Jurkat, Clone E6-1 (cell line): Measurements from ENCODE around the gene MLEC.

Experiments used
- DNase-seq: peaks from one replicate; pipeline ENCODE4 v3.0.0-alpha.2; 2011; ENCODE audit warnings: low read depth, low spot score
- H3K4me3 ChIP-seq: 2 replicates; pipeline ENCODE4 v1.5.1; 2011; ENCODE audit warnings: mild to moderate bottlenecking, low read length, control low read depth, moderate library complexity

MLEC gene

GRCh38 chr12:120735181-120735580, 48.2 kb downstream of the MLEC start:
- DNase-seq, result no peak
- no peak overlapping the region for H3K4me3 ChIP-seq

GRCh38 chr12:120736404-120737331, 49.7 kb downstream of the MLEC start:
- no peak overlapping the region for H3K4me3 ChIP-seq
- no peak for DNase-seq

- DNase-seq, result no peak
- no peak overlapping the region for H3K4me3 ChIP-seq
These were observed 50.8 kb downstream of the MLEC start for GRCh38 chr12:120737557-120738251.

- H3K4me3 ChIP-seq, result no peak overlapping the region
- no peak for DNase-seq
These were observed 51.5 kb downstream of the MLEC start for GRCh38 chr12:120738252-120739030.

- DNase-seq, result no peak
- no peak overlapping the region for H3K4me3 ChIP-seq
These were observed 52.2 kb downstream of the MLEC start for GRCh38 chr12:120739031-120739762.

- no peak for DNase-seq
- no peak overlapping the region for H3K4me3 ChIP-seq
These were observed 53.1 kb downstream of the MLEC start for GRCh38 chr12:120739821-120740613.

GRCh38 chr12:120740871-120741270, 53.9 kb downstream of the MLEC start:
- no peak for DNase-seq
- H3K4me3 ChIP-seq, result no peak overlapping the region

- H3K4me3 ChIP-seq, result no peak overlapping the region
- no peak for DNase-seq
These were observed 54.8 kb downstream of the MLEC start for GRCh38 chr12:120741476-120742421.

- no peak for DNase-seq
- H3K4me3 ChIP-seq, result no peak overlapping the region
These were observed 58.1 kb downstream of the MLEC start for GRCh38 chr12:120744922-120745493.

- no peak overlapping the region for H3K4me3 ChIP-seq
- no peak for DNase-seq
These were observed 61.3 kb downstream of the MLEC start for GRCh38 chr12:120748242-120748641.

- DNase-seq, result no peak
- no peak overlapping the region for H3K4me3 ChIP-seq
These were observed 62.3 kb downstream of the MLEC start for GRCh38 chr12:120749256-120749655.

- no peak for DNase-seq
- no peak overlapping the region for H3K4me3 ChIP-seq
These were observed 63.9 kb downstream of the MLEC start for GRCh38 chr12:120750806-120751205.

- no peak for DNase-seq
- H3K4me3 ChIP-seq, result no peak overlapping the region
These were observed 64.4 kb downstream of the MLEC start for GRCh38 chr12:120751389-120751788.
